Measurements from ENCODE around the gene APBB1IP.

- TF ChIP-seq TEAD4 (IDR thresholded peaks at IDR 0.05; ENCODE audit: low read depth, low read length) (no peak), EZH2 (IDR thresholded peaks at IDR 0.05; ENCODE audit: low read depth, low read length, severe bottlenecking) (no peak), E2F6 (IDR thresholded peaks at IDR 0.05) (no peak), PHF8 (conservative IDR thresholded peaks at IDR 0.05; ENCODE audit: low read depth, low read length) (no peak), RXRA (IDR thresholded peaks at IDR 0.05; ENCODE audit: insufficient read depth, low read depth, low read length) (no peak), POLR2A (IDR thresholded peaks at IDR 0.05; ENCODE audit: control extremely low read depth in 1 of 2, low read depth in 2 of 2, low read length in 2 of 2) (no peak), ATF2 (IDR thresholded peaks at IDR 0.05; ENCODE audit: low read length) (no peak), CTCF (IDR thresholded peaks at IDR 0.05; ENCODE audit: control extremely low read depth in 1 of 3, insufficient read depth in 1 of 3, low read depth in 1 of 3, low read length in 3 of 3) (no peak), KDM1A (IDR thresholded peaks at IDR 0.05; ENCODE audit: borderline replicate concordance, low read length) (no peak)
Observed at GRCh38 chr10:26410356-26410755, 27.8 kb upstream of the APBB1IP start.

All from H1 (cell line).